WERI-Rb-1 (cell line): ENCODE data around the gene MTMR11.

Experiments used
- DNase-seq: peaks from one replicate; pipeline ENCODE4 v3.0.0-alpha.2; 2020
- H3K27ac ChIP-seq: fragments of 250-450 bp; sonication (Bioruptor Pico); 2 replicates; pipeline ENCODE4 v1.5.1; 2020; ENCODE audit warnings: mild to moderate bottlenecking, moderate library complexity
- H3K27me3 ChIP-seq: fragments of 250-450 bp; sonication (Bioruptor Pico); 2 replicates; pipeline ENCODE4 v1.5.1; 2021; ENCODE audit warnings: mild to moderate bottlenecking, low read depth, moderate library complexity; ENCODE audit not compliant: insufficient read depth, severe bottlenecking
- H3K36me3 ChIP-seq: fragments of 250-450 bp; sonication (Bioruptor Pico); 2 replicates; pipeline ENCODE4 v1.5.1; 2020; ENCODE audit warnings: mild to moderate bottlenecking, moderate library complexity
- H3K4me3 ChIP-seq: 2 replicates; pipeline ENCODE4 v1.5.1; 2011; ENCODE audit warnings: low read depth, mild to moderate bottlenecking, control low read depth, low read length
- H3K9me3 ChIP-seq: fragments of 250-450 bp; sonication (Bioruptor Pico); 2 replicates; pipeline ENCODE4 v1.5.1; 2021; ENCODE audit warnings: mild to moderate bottlenecking, moderate library complexity; ENCODE audit not compliant: severe bottlenecking
- TF ChIP-seq, protein P1 (sequence below): IDR thresholded peaks from 2 replicates; pipeline ENCODE4 v1.5.1; 2011; ENCODE audit warnings: low read depth, mild to moderate bottlenecking, control low read depth, inconsistent platforms, low read length

Gene MTMR11

GRCh38 chr1:149885339-149886120 lies 51.1 kb downstream of the MTMR11 start:
- TF ChIP-seq, protein P1, sequence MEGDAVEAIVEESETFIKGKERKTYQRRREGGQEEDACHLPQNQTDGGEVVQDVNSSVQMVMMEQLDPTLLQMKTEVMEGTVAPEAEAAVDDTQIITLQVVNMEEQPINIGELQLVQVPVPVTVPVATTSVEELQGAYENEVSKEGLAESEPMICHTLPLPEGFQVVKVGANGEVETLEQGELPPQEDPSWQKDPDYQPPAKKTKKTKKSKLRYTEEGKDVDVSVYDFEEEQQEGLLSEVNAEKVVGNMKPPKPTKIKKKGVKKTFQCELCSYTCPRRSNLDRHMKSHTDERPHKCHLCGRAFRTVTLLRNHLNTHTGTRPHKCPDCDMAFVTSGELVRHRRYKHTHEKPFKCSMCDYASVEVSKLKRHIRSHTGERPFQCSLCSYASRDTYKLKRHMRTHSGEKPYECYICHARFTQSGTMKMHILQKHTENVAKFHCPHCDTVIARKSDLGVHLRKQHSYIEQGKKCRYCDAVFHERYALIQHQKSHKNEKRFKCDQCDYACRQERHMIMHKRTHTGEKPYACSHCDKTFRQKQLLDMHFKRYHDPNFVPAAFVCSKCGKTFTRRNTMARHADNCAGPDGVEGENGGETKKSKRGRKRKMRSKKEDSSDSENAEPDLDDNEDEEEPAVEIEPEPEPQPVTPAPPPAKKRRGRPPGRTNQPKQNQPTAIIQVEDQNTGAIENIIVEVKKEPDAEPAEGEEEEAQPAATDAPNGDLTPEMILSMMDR: no peak

DNA sequence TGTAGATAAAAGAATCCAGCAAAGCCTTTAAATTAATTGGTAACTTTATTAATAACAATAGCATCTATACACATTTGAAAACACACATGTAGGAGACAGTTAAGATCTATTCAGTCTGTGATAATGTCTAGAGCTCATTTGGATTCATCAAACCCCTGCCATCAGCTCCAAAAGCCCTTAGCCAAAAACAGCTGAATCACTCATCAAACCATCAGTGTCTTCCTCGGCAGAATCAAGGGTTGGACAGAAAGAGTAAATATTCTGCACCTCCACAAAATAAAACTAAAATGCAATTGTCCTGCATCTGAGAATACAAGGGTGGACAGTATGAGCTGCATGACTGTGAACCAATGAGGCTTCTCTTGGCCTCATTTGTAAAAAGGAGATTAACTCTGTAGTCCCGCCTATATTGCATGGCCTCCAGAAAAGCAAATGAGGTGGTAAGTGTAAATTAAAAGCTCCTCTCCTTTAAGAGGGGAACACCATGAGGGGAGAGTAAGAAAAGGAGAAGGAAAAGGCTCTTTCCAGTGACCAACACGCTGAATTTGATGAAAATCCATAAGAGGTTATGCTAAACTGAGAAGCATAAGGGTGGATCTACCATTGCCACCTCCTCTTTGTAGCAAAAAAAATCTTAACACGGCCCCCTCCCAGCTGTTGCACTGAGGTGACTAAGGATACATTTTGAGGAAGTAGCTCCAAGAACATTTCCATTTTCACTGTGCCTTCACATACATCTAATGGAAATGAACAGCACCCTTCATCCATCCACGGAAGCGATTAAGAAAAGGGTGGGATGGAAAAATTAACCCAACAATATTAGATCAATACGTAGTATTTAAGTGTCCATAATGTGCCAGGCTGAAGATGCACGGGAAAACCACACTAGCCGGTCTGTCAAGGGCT lies 52.0 kb downstream of the MTMR11 start:
- TF ChIP-seq, protein P1: no peak
- Histone ChIP-seq H3K9me3 (no peaks in the 10 kb centered on the region), H3K27me3 (no peaks in the 10 kb centered on the region), H3K36me3 (no peaks in the 10 kb centered on the region; the same call in 1 of the 2 replicates), H3K27ac (peak overlapping the region; percentile 91), H3K4me3 (peak overlapping the region; percentile 82)
- DNase-seq: peak; percentile 62

More at GRCh38 chr1:149885339-149886120, 51.1 kb downstream of the MTMR11 start:
- Histone ChIP-seq H3K36me3 (no peaks in the 10 kb centered on the region; the same call in 1 of the 2 replicates), H3K27me3 (no peaks in the 10 kb centered on the region), H3K27ac (peak overlapping the region; percentile 91), H3K9me3 (no peaks in the 10 kb centered on the region), H3K4me3 (peak overlapping the region; percentile 82)
- DNase-seq: peak; percentile 87

DNA sequence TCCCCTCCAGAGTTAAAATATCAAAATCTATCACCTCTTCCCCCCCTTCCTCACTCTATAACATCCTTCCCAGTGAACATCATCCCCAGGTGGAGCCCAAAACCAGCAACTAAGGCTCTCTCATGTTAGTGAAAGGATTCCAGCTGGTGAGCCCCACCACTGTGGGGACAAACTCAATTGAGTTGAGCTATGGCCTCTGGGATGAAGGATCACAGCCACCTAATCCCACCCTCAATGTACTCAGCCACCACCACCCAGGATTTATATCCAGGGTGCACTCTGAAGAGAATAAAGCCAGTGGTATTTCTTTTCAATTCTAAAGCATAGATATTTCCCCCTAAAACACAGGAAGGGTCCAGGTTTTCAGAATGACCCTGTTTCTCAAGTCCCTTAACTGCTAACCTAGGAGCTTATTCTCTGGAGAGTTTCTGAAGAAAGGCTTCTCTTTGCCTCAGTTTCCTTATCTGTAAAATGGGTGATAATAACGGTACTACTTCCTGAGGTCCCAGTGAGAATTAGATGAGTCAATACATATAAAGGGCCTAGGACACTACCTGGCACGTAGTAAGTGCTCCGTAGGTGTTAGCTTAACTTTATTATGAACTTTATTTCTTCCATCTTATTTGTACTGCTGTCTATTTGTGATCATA lies 53.0 kb downstream of the MTMR11 start:
- TF ChIP-seq, protein P1: no peak
- Histone ChIP-seq H3K36me3 (no peaks in the 10 kb centered on the region; the same call in 1 of the 2 replicates), H3K9me3 (no peaks in the 10 kb centered on the region), H3K27ac (peak overlapping the region; percentile 91), H3K27me3 (no peaks in the 10 kb centered on the region), H3K4me3 (no peak overlapping the region)
- peak; percentile 10 for DNase-seq

DNA sequence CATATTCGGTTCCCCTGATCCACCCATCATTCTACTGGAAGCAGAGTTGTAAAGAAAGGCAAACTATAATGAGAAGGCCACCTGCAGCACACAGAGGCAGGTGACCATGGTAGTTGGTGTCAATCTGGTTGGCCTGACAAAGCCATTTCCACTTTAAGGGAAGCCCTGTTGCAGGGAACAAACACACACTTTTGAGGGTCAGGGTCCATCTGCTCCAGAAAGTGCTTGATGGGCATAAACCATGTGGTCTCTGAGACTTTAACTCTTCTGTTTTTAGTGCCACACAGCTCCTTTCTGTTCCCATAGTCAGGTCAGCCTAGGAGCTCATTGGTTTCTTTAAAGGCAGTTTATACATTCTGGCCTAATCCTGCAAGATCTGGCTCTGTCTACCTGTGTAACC lies 54.8 kb downstream of the MTMR11 start:
- DNase-seq: peak; percentile 5
- H3K9me3 ChIP-seq: no peaks in the 10 kb centered on the region
- no peaks in the 10 kb centered on the region for H3K27me3 ChIP-seq
- no peaks in the 10 kb centered on the region; the same call in 1 of the 2 replicates for H3K36me3 ChIP-seq
- no peak overlapping the region for H3K4me3 ChIP-seq
- H3K27ac ChIP-seq: no peak overlapping the region
- TF ChIP-seq, protein P1: no peak

- Histone ChIP-seq H3K9me3 (no peaks in the 10 kb centered on the region), H3K36me3 (no peaks in the 10 kb centered on the region), H3K27ac (no peak overlapping the region), H3K27me3 (no peaks in the 10 kb centered on the region), H3K4me3 (no peak overlapping the region)
- DNase-seq: no peak
- TF ChIP-seq, protein P1: no peak
Measured at GRCh38 chr1:149879556-149879955, 57.1 kb downstream of the MTMR11 start.
